GM12878 (cell line): ENCODE measurements around the gene PTH2R. TPM values are rescaled to one million over a fixed set of nuclear protein-coding genes. Genes with fewer than 3 reads are reported as not detected.
"Not testable (repeated sequence)": the region's sequence is repeated elsewhere in the genome, so short reads cannot be mapped to it uniquely, and the experiment has no call there.

Experiments used
- ATAC-seq: fragments of 200-7000 bp; cut with Tn5 transposase; 3 replicates; pipeline ENCODE4 v1.9.1; 2020; ENCODE audit warnings: mild to moderate bottlenecking, moderate library complexity
- BruUV-seq: library from RNA; stranded (reverse); fragments of 400-500 nt; replicated peaks from 2 replicates; lab custom pipeline; 2021; lab: Mats Ljungman, UMichigan
- CTCF ChIA-PET: fragments of 300-600 bp; sonication (Branson Sonifier 250); formaldehyde crosslinking; extraction: SDS; loops from one replicate; lab custom pipeline; 2021; ENCODE audit warnings: inconsistent platforms; lab: Yijun Ruan, JAX
- POLR2A ChIA-PET: fragments of 350-600 bp; formaldehyde crosslinking; extraction: SDS; loops from one replicate; lab custom pipeline; 2021; ENCODE audit warnings: inconsistent platforms; lab: Charles Lee
- RAD21 ChIA-PET: fragments of 300-600 bp; sonication (Branson Sonifier 250); formaldehyde crosslinking; loops from one replicate; lab custom pipeline; 2023; ENCODE audit warnings: antibody characterized with exemption; ENCODE audit not compliant: unreplicated experiment; lab: Charles Lee
- SMC1A ChIA-PET: fragments of 300-600 bp; sonication (Branson Sonifier 250); formaldehyde crosslinking; loops from one replicate; lab custom pipeline; 2023; ENCODE audit not compliant: unreplicated experiment, uncharacterized antibody; lab: Charles Lee
- DNase-seq: peaks from one replicate; pipeline ENCODE4 v3.0.0-alpha.2; 2011; ENCODE audit warnings: low read depth, low spot score
- FAIRE-seq: peaks from 3 replicates; lab custom pipeline; 2011; peaks lifted over from hg19 to GRCh38; lab: Jason Lieb, UNC
- H2AFZ ChIP-seq: 2 replicates; pipeline ENCODE4 v1.6.0; 2011; ENCODE audit warnings: low read depth, low read length, control low read depth; ENCODE audit not compliant: control insufficient read depth
- H3K27ac ChIP-seq: 2 replicates; pipeline ENCODE4 v1.5.1; 2011; ENCODE audit warnings: control low read depth; ENCODE audit not compliant: control insufficient read depth, insufficient read depth
- H3K27me3 ChIP-seq, 2 experiments: replicated peaks in 1 of 2; 2 replicates each; pipeline versions ENCODE4 v1.6.0 to v1.6.1; 2011; ENCODE audit warnings: low read length in 1 of 2; ENCODE audit not compliant: control insufficient read depth in 2 of 2, insufficient read depth in 2 of 2
- H3K36me3 ChIP-seq, 2 experiments: 2 replicates each; pipeline ENCODE4 v1.5.1; 2011; ENCODE audit warnings: low read length in 1 of 2; ENCODE audit not compliant: control insufficient read depth in 2 of 2, insufficient read depth in 2 of 2
- H3K4me1 ChIP-seq: 2 replicates; pipeline ENCODE4 v1.6.1; 2011; ENCODE audit warnings: mild to moderate bottlenecking, low read length, moderate library complexity, mixed read lengths; ENCODE audit not compliant: control insufficient read depth, insufficient read depth
- H3K4me2 ChIP-seq: 2 replicates; pipeline ENCODE4 v1.6.0; 2011; ENCODE audit warnings: control low read depth; ENCODE audit not compliant: control insufficient read depth, insufficient read depth
- H3K4me3 ChIP-seq: fragments of 200-600 bp; sonication (generic); 2 replicates; pipeline ENCODE4 v1.5.1; 2016
- H3K79me2 ChIP-seq: 2 replicates; pipeline ENCODE4 v1.6.0; 2011; ENCODE audit warnings: low read length; ENCODE audit not compliant: control insufficient read depth, insufficient read depth
- H3K9ac ChIP-seq: 2 replicates; pipeline ENCODE4 v1.8.0; 2011; ENCODE audit warnings: low read length, control low read depth, mixed read lengths; ENCODE audit not compliant: control insufficient read depth, insufficient read depth
- H3K9me3 ChIP-seq: replicated peaks from 3 replicates; pipeline ENCODE4 v1.5.1; 2011; ENCODE audit warnings: mild to moderate bottlenecking, low read length; ENCODE audit not compliant: control insufficient read depth, insufficient read depth
- H4K20me1 ChIP-seq: 2 replicates; pipeline ENCODE4 v1.6.0; 2011; ENCODE audit not compliant: control insufficient read depth, insufficient read depth
- BCL11A ChIP-seq: IDR thresholded peaks from 2 replicates; pipeline ENCODE4 v1.6.1; 2011; ENCODE audit warnings: low read depth, low read length
- EED ChIP-seq: sonication (generic); IDR thresholded peaks from 2 replicates; pipeline ENCODE4 v1.6.1; 2016; ENCODE audit warnings: antibody characterized with exemption, low read depth
- MTA2 ChIP-seq: fragments of 450-650 bp; IDR thresholded peaks from 2 replicates; pipeline ENCODE4 v1.6.1; 2016; ENCODE audit warnings: low read depth, mild to moderate bottlenecking, moderate library complexity
- MXI1 ChIP-seq: fragments of 150-350 bp; IDR thresholded peaks from 2 replicates; pipeline ENCODE4 v1.6.1; 2011; ENCODE audit warnings: low read depth, mild to moderate bottlenecking, inconsistent platforms, low read length, improper control_type of control experiment
- NR2C2 ChIP-seq: IDR thresholded peaks from 2 replicates; pipeline ENCODE4 v1.6.1; 2011; ENCODE audit warnings: borderline replicate concordance, low read depth; ENCODE audit not compliant: control insufficient read depth, insufficient read length
- YY1 ChIP-seq: IDR thresholded peaks from 2 replicates; pipeline ENCODE4 v1.6.1; 2011; ENCODE audit warnings: low read depth, mild to moderate bottlenecking, low read length
- WGBS: methylation state at CpG from one replicate; pipeline ENCODE4 v1.1.6; 2016; ENCODE audit warnings: low lambda C conversion rate; ENCODE audit not compliant: insufficient replicate concordance, insufficient coverage; ENCODE audit errors: missing lambda C conversion rate; 5-methylcytosine and 5-hydroxymethylcytosine counted together
- in situ Hi-C: fragments of 300-500 bp; cut with MboI; formaldehyde crosslinking; loops from 9 replicates; pipeline ENCODE4 v1.14.3; 2018; ENCODE audit warnings: mixed read lengths
- intact Hi-C: fragments of 100-400 bp; cut with micrococcal nuclease; formaldehyde crosslinking; loops from one replicate; pipeline ENCODE4 v1.14.2; 2022; ENCODE audit not compliant: unreplicated experiment
- polyA plus RNA-seq, 11 experiments: library from polyadenylated mRNA; depleted of rRNA in 4 of 11; unstranded in 6 of 11; stranded (reverse) in 5 of 11; fragments of >200 nt; fragmentation: Nextera tagmentation in 4 of 11; fragmentation: Illumina TruSeq in 1 of 11; extraction: Ambion mirVana in 4 of 11; extraction: Trizol in 1 of 11; gene quantifications; 1 replicate in 1 of 11; 2 replicates in 10 of 11; pipeline versions ENCODE4 v1.2.1 to v1.2.3, GENCODE V29; 2011 to 2016; ENCODE audit warnings: inconsistent platforms in 2 of 11, missing spikeins in 2 of 11, low read depth in 1 of 11
- total RNA-seq, 4 experiments: library from RNA; depleted of rRNA in 3 of 4; stranded (reverse); fragments of >200 nt in 3 of 4; fragmentation: Illumina TruSeq in 1 of 4; extraction: Trizol in 1 of 4; gene quantifications; 2 replicates each; pipeline versions ENCODE4 v1.2.1 to v1.2.3, GENCODE V29; 2013 to 2021

The PTH2R gene
- total and polyA plus RNA-seq, 10 of the 15 experiments (the other 5 are each of a cell fraction or from before 2014, with no cell fraction given): 0.01 to 0.06 (median 0.03) TPM; not detected in 7

DNA sequence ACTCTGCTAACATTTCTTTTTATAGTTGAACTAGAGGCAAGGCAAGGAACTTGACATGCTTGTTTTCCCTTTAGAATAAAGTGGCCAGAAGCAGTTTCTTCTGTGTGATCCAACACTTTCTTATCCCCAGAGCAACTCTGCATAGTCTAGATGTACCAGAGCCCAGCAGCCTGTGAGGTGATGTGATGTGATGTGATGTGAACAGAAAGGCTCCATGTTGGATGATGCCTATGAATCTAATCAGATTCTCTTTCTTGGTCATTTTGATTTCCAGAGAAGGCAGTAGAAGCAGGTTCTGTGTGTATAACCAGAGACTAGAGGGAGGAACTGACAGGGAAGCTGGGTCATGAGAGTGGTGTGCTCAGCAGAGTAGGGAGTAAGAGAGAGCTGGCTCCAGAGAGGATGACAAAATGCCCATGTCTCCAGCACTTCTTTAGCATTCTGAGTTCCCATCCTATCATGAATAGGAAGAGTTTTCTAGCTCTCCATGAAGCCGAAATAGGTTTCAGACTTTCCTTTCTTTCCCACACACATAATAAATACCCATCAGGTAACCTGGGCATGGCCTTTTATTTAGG is 31.0 kb upstream of the PTH2R start:
- no peaks in the 10 kb centered on the region for H3K9me3 ChIP-seq
- in situ Hi-C loops: loop anchor here (25.0 kb wide), 2 partner anchors 1187 to 1812 kb away; no protein-coding TSS in a partner anchor
- H4K20me1 ChIP-seq: no peaks in the 10 kb centered on the region
- POLR2A ChIA-PET: no interaction called here
- TF ChIP-seq EED: no peak
- TF ChIP-seq NR2C2: no peak
- no peak for TF ChIP-seq YY1
- no peak for TF ChIP-seq MTA2
- no peak for TF ChIP-seq BCL11A
- TF ChIP-seq MXI1: no peak
- TF ChIP-seq, all 136 proteins: peak for 0
- no peak for FAIRE-seq
- Histone ChIP-seq H3K27me3 (no peaks in the 10 kb centered on the region), H3K27ac (no peak overlapping the region), H3K36me3 (no peaks in the 10 kb centered on the region), H2AFZ (no peak overlapping the region), H3K4me1 (no peaks in the 10 kb centered on the region), H3K4me2 (no peak overlapping the region), H3K4me3 (no peak overlapping the region), H3K9ac (no peak overlapping the region), H3K79me2 (no peaks in the 10 kb centered on the region)
- ChIA-PET RAD21 (no interaction called here), CTCF (interaction anchor here (0.6 to 2.5 kb wide), 3 partner anchors 10 to 659 kb away, joined by 3 to 10 read pairs (median 6); no protein-coding TSS in a partner anchor), SMC1A (interaction anchor here (1.2 kb wide), 1 partner anchor 9 kb away, joined by 3 read pairs; no protein-coding TSS in a partner anchor)
- BruUV-seq: no TSS peak
- 64% methylated on average over 1 of the region's 1 CpG for WGBS
- ATAC-seq: peak; percentile 30; the same call in 1 of the 3 replicates
- no peak for DNase-seq
- intact Hi-C loops: no loop called here

- DNase-seq, H3K79me2 ChIP-seq, H3K36me3 ChIP-seq, H3K4me2 ChIP-seq, POLR2A ChIA-PET, H3K27ac ChIP-seq, CTCF ChIA-PET, H3K4me1 ChIP-seq, ATAC-seq, H4K20me1 ChIP-seq, H3K9ac ChIP-seq, BruUV-seq, H3K9me3 ChIP-seq, intact Hi-C loops, H3K4me3 ChIP-seq, RAD21 ChIA-PET, H3K27me3 ChIP-seq, H2AFZ ChIP-seq, FAIRE-seq: not testable (repeated sequence)
- in situ Hi-C loops: loop anchor here (25.0 kb wide), 2 partner anchors 1185 to 1810 kb away; no protein-coding TSS in a partner anchor
- SMC1A ChIA-PET: interaction anchor here (1.2 kb wide), 1 partner anchor 13 kb away, joined by 5 read pairs; no protein-coding TSS in a partner anchor
- 85% methylated on average over 5 of the region's 40 CpGs for WGBS
Observed at GRCh38 chr2:208377344-208377860, 29.2 kb upstream of the PTH2R start.
